ENCODE measurements around the gene NPAS3.

DNA sequence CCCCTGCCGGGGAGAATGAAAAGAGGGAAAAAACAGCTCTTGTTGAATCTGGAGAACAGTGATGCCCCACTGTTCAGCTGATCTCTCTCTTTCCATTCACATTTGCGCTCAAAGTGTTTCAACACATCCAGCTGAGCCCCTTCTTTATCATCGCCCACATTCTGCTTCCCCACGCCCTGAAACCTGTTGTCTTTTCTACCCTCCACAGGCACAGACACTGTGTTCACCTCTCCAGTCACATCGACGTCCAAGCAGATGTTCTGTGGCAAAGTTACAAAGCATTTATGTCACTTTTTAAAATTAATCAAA is 673.5 kb downstream of the NPAS3 start:
- TF ChIP-seq, protein P1, sequence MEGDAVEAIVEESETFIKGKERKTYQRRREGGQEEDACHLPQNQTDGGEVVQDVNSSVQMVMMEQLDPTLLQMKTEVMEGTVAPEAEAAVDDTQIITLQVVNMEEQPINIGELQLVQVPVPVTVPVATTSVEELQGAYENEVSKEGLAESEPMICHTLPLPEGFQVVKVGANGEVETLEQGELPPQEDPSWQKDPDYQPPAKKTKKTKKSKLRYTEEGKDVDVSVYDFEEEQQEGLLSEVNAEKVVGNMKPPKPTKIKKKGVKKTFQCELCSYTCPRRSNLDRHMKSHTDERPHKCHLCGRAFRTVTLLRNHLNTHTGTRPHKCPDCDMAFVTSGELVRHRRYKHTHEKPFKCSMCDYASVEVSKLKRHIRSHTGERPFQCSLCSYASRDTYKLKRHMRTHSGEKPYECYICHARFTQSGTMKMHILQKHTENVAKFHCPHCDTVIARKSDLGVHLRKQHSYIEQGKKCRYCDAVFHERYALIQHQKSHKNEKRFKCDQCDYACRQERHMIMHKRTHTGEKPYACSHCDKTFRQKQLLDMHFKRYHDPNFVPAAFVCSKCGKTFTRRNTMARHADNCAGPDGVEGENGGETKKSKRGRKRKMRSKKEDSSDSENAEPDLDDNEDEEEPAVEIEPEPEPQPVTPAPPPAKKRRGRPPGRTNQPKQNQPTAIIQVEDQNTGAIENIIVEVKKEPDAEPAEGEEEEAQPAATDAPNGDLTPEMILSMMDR (IDR thresholded peaks at IDR 0.05), result no peak
- no peak for TF ChIP-seq POLR2A (IDR thresholded peaks at IDR 0.05)
